ENCODE results near the gene TMEM8B.
A peak's percentile ranks its signal among the peaks of the same experiment; 100 is the strongest.

Gene TMEM8B

GRCh38 chr9:35842020-35842745, 13.2 kb downstream of the TMEM8B start:
- H3K4me1 ChIP-seq (ENCODE audit: control insufficient read depth, insufficient read depth, low read length), result peaks cover 24% of the 10 kb centered on the region
- H3K27ac ChIP-seq (ENCODE audit: low read depth, low read length), result no peak overlapping the region
- peaks cover 9% of the 10 kb centered on the region for H3K27me3 ChIP-seq (ENCODE audit: control insufficient read depth, insufficient read depth, low read length)
- H3K36me3 ChIP-seq (ENCODE audit: control insufficient read depth, insufficient read depth, low read length), result no peaks in the 10 kb centered on the region
- no peak overlapping the region for H3K9ac ChIP-seq (ENCODE audit: low read depth, low read length)
- no peak overlapping the region for H3K4me3 ChIP-seq (ENCODE audit: low read depth, low read length)
- H3K9me3 ChIP-seq (ENCODE audit: control insufficient read depth, insufficient read depth, low read length), result no peaks in the 10 kb centered on the region

DNA sequence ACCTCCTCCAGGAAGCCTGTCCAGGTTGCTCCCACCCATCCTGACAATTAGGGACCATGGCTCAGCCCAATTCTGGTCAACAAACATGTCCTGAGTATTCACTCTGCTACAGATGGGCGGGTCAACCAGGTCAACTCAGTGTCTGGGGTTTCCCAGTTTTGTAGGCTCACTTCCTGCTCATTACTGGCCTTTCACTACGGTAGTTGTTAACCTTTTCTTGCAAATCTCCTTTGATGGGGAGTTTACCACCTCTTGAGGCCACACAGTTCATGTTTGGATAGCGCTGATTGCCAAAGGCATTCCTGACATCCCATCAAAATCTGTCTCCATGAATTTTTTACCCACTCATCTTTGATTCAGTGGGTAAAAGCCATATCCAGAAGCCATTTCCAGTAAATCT, 13.8 kb downstream of the TMEM8B start:
- Histone ChIP-seq H3K27me3 (ENCODE audit: control insufficient read depth, insufficient read depth, low read length) (peaks cover 12% of the 10 kb centered on the region), H3K9me3 (ENCODE audit: control insufficient read depth, insufficient read depth, low read length) (no peaks in the 10 kb centered on the region), H3K4me1 (ENCODE audit: control insufficient read depth, insufficient read depth, low read length) (peaks cover 24% of the 10 kb centered on the region), H3K36me3 (ENCODE audit: control insufficient read depth, insufficient read depth, low read length) (peaks cover 5% of the 10 kb centered on the region; the same call in 1 of the 2 replicates), H3K4me3 (ENCODE audit: low read depth, low read length) (no peak overlapping the region), H3K9ac (ENCODE audit: low read depth, low read length) (no peak overlapping the region), H3K27ac (ENCODE audit: low read depth, low read length) (no peak overlapping the region)

GRCh38 chr9:35844628-35845270, 15.7 kb downstream of the TMEM8B start:
- Histone ChIP-seq H3K27ac (ENCODE audit: low read depth, low read length) (peak overlapping the region; percentile 67), H3K36me3 (ENCODE audit: control insufficient read depth, insufficient read depth, low read length) (peaks cover 5% of the 10 kb centered on the region; the same call in 1 of the 2 replicates), H3K9me3 (ENCODE audit: control insufficient read depth, insufficient read depth, low read length) (no peaks in the 10 kb centered on the region), H3K4me3 (ENCODE audit: low read depth, low read length) (peak overlapping the region; percentile 73), H3K27me3 (ENCODE audit: control insufficient read depth, insufficient read depth, low read length) (peaks cover 12% of the 10 kb centered on the region), H3K4me1 (ENCODE audit: control insufficient read depth, insufficient read depth, low read length) (peaks cover 24% of the 10 kb centered on the region), H3K9ac (ENCODE audit: low read depth, low read length) (no peak overlapping the region)

- Histone ChIP-seq H3K27me3 (ENCODE audit: control insufficient read depth, insufficient read depth, low read length) (peaks cover 12% of the 10 kb centered on the region), H3K9me3 (ENCODE audit: control insufficient read depth, insufficient read depth, low read length) (no peaks in the 10 kb centered on the region), H3K9ac (ENCODE audit: low read depth, low read length) (peak overlapping the region; percentile 10), H3K4me1 (ENCODE audit: control insufficient read depth, insufficient read depth, low read length) (peaks cover 24% of the 10 kb centered on the region), H3K4me3 (ENCODE audit: low read depth, low read length) (peak overlapping the region; percentile 73), H3K36me3 (ENCODE audit: control insufficient read depth, insufficient read depth, low read length) (peaks cover 5% of the 10 kb centered on the region; the same call in 1 of the 2 replicates), H3K27ac (ENCODE audit: low read depth, low read length) (peak overlapping the region; percentile 23)
Observed at GRCh38 chr9:35845824-35846771, 17.1 kb downstream of the TMEM8B start.

DNA sequence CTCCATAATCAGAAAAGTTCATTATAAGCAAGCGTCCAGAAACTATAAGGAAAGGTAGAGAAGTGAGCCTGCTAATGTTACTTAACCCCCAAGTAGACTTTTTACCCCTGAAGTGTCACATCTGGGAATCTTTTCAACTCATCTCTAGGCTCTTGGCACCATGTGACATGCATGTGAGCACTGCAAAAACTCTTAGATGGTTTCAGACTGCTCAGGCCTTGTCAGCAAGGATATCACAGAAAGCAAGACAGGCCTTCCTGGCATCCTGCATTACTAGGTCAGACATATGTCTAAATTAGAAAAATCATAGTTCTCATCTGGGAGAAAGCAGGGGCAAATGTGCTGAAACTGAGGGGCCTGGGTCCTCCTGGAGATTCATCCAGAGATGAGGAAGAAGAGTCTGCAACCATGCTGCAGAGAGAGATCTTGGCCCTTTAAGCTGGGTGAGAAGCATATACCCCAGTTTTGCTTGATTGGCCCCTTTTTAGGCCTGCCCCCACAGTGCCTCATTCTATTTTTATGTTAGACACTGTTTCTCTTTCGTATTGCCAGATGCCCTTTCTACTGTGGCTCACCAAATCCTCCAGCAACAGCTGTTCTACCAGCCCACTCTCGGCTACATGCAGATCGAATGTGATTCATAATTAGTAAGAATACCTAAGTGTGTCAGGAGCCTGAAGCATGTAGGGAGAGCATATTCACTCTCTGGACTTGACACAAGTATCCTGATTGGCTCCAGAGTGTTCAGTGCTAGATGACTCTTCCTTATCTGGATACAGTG, 19.0 kb downstream of the TMEM8B start:
- Histone ChIP-seq H3K9ac (ENCODE audit: low read depth, low read length) (no peak overlapping the region), H3K27me3 (ENCODE audit: control insufficient read depth, insufficient read depth, low read length) (peaks cover 12% of the 10 kb centered on the region), H3K4me1 (ENCODE audit: control insufficient read depth, insufficient read depth, low read length) (peaks cover 24% of the 10 kb centered on the region), H3K27ac (ENCODE audit: low read depth, low read length) (no peak overlapping the region), H3K4me3 (ENCODE audit: low read depth, low read length) (no peak overlapping the region), H3K36me3 (ENCODE audit: control insufficient read depth, insufficient read depth, low read length) (peaks cover 6% of the 10 kb centered on the region; the same call in 1 of the 2 replicates), H3K9me3 (ENCODE audit: control insufficient read depth, insufficient read depth, low read length) (no peaks in the 10 kb centered on the region)

DNA sequence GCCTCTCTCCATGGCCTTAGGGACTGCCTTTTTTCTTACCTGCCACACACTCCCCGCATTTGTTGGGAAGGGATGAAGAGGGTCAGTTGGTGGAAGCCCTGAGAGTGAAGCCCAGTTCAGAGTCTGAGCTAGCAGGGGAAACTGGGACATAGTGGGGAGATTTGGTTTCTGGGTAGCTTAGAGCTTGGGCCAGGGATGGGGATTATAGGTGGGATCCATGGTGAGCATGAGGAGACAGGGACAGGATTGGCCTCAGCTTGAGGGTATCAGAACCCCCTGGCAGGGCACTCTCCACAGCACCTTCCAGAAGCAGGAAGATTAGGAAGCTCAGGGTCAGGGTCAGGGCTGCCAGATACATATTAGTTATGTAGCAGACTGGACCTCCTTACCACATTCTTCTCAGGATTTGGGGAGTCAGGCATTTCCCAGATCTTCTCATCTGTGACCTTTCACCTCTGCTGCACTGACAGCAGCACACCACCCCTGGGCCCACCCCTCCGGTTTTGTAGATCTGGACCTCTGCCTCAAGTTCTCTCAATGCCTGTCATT, 23.3 kb downstream of the TMEM8B start:
- H3K36me3 ChIP-seq (ENCODE audit: control insufficient read depth, insufficient read depth, low read length), result peaks cover 11% of the 10 kb centered on the region; the same call in 1 of the 2 replicates
- H3K9me3 ChIP-seq (ENCODE audit: control insufficient read depth, insufficient read depth, low read length), result no peaks in the 10 kb centered on the region
- H3K27ac ChIP-seq (ENCODE audit: low read depth, low read length), result no peak overlapping the region
- H3K27me3 ChIP-seq (ENCODE audit: control insufficient read depth, insufficient read depth, low read length), result peaks cover 1% of the 10 kb centered on the region; the same call in 1 of the 2 replicates
- H3K9ac ChIP-seq (ENCODE audit: low read depth, low read length), result no peak overlapping the region
- no peaks in the 10 kb centered on the region for H3K4me1 ChIP-seq (ENCODE audit: control insufficient read depth, insufficient read depth, low read length)
- H3K4me3 ChIP-seq (ENCODE audit: low read depth, low read length), result no peak overlapping the region

GRCh38 chr9:35852876-35853865, 24.1 kb downstream of the TMEM8B start:
- H3K4me1 ChIP-seq (ENCODE audit: control insufficient read depth, insufficient read depth, low read length), result no peaks in the 10 kb centered on the region
- no peaks in the 10 kb centered on the region for H3K27me3 ChIP-seq (ENCODE audit: control insufficient read depth, insufficient read depth, low read length)
- H3K27ac ChIP-seq (ENCODE audit: low read depth, low read length), result no peak overlapping the region
- H3K36me3 ChIP-seq (ENCODE audit: control insufficient read depth, insufficient read depth, low read length), result 0 out of 2 replicates have a peak, but pooled peaks cover 6% of the 10 kb centered on the region
- no peaks in the 10 kb centered on the region for H3K9me3 ChIP-seq (ENCODE audit: control insufficient read depth, insufficient read depth, low read length)
- no peak overlapping the region for H3K4me3 ChIP-seq (ENCODE audit: low read depth, low read length)
- H3K9ac ChIP-seq (ENCODE audit: low read depth, low read length), result no peak overlapping the region

GRCh38 chr9:35854091-35854762, 25.2 kb downstream of the TMEM8B start:
- Histone ChIP-seq H3K36me3 (ENCODE audit: control insufficient read depth, insufficient read depth, low read length) (0 out of 2 replicates have a peak, but pooled peaks cover 6% of the 10 kb centered on the region), H3K27me3 (ENCODE audit: control insufficient read depth, insufficient read depth, low read length) (no peaks in the 10 kb centered on the region), H3K9me3 (ENCODE audit: control insufficient read depth, insufficient read depth, low read length) (no peaks in the 10 kb centered on the region), H3K9ac (ENCODE audit: low read depth, low read length) (no peak overlapping the region), H3K4me1 (ENCODE audit: control insufficient read depth, insufficient read depth, low read length) (no peaks in the 10 kb centered on the region), H3K27ac (ENCODE audit: low read depth, low read length) (no peak overlapping the region), H3K4me3 (ENCODE audit: low read depth, low read length) (no peak overlapping the region)

GRCh38 chr9:35856206-35856605, 27.2 kb downstream of the TMEM8B start:
- Histone ChIP-seq H3K36me3 (ENCODE audit: control insufficient read depth, insufficient read depth, low read length) (0 out of 2 replicates have a peak, but pooled peaks cover 6% of the 10 kb centered on the region), H3K27me3 (ENCODE audit: control insufficient read depth, insufficient read depth, low read length) (no peaks in the 10 kb centered on the region), H3K9ac (ENCODE audit: low read depth, low read length) (no peak overlapping the region), H3K4me3 (ENCODE audit: low read depth, low read length) (no peak overlapping the region), H3K9me3 (ENCODE audit: control insufficient read depth, insufficient read depth, low read length) (no peaks in the 10 kb centered on the region), H3K4me1 (ENCODE audit: control insufficient read depth, insufficient read depth, low read length) (no peaks in the 10 kb centered on the region), H3K27ac (ENCODE audit: low read depth, low read length) (no peak overlapping the region)

All from HUES48 (cell line).